AG09309 (cell line): Measurements from ENCODE around the gene MRLN.

Source experiments
- DNase-seq: peaks from one replicate; pipeline ENCODE4 v3.0.0-alpha.2; 2010; ENCODE audit warnings: low read depth
- H3K4me3 ChIP-seq: 2 replicates; pipeline ENCODE4 v1.5.1; 2011; ENCODE audit warnings: mild to moderate bottlenecking, low read depth, low read length, moderate library complexity; ENCODE audit not compliant: control insufficient read depth
- TF ChIP-seq, protein P1 (sequence below): IDR thresholded peaks from 2 replicates; pipeline ENCODE4 v1.5.1; 2011; ENCODE audit warnings: mild to moderate bottlenecking, low read depth, low read length, inconsistent platforms; ENCODE audit not compliant: insufficient read depth, control insufficient read depth; ENCODE audit errors: missing control alignments

Gene MRLN

DNA sequence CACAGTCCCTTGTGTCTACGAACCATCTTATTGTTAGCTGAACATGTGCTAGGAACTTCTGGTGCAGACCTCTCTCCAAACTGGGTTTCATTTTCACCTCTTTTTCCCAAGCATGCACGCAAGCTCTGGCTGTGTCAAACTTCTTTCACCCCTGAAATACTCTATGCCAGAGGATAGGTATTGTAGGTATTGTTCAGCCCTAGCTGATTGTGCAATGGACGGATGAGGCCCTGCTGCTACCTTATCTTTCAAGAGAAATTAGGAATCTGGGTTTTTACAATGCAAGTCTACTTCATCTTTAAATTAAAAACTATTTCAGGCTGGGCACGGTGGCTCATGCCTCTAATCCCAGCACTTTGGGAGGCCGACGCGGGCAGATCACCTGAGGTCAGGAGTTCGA lies 28.3 kb upstream of the MRLN start:
- H3K4me3 ChIP-seq: no peak overlapping the region
- TF ChIP-seq, protein P1, sequence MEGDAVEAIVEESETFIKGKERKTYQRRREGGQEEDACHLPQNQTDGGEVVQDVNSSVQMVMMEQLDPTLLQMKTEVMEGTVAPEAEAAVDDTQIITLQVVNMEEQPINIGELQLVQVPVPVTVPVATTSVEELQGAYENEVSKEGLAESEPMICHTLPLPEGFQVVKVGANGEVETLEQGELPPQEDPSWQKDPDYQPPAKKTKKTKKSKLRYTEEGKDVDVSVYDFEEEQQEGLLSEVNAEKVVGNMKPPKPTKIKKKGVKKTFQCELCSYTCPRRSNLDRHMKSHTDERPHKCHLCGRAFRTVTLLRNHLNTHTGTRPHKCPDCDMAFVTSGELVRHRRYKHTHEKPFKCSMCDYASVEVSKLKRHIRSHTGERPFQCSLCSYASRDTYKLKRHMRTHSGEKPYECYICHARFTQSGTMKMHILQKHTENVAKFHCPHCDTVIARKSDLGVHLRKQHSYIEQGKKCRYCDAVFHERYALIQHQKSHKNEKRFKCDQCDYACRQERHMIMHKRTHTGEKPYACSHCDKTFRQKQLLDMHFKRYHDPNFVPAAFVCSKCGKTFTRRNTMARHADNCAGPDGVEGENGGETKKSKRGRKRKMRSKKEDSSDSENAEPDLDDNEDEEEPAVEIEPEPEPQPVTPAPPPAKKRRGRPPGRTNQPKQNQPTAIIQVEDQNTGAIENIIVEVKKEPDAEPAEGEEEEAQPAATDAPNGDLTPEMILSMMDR: no peak
- DNase-seq: no peak

DNA sequence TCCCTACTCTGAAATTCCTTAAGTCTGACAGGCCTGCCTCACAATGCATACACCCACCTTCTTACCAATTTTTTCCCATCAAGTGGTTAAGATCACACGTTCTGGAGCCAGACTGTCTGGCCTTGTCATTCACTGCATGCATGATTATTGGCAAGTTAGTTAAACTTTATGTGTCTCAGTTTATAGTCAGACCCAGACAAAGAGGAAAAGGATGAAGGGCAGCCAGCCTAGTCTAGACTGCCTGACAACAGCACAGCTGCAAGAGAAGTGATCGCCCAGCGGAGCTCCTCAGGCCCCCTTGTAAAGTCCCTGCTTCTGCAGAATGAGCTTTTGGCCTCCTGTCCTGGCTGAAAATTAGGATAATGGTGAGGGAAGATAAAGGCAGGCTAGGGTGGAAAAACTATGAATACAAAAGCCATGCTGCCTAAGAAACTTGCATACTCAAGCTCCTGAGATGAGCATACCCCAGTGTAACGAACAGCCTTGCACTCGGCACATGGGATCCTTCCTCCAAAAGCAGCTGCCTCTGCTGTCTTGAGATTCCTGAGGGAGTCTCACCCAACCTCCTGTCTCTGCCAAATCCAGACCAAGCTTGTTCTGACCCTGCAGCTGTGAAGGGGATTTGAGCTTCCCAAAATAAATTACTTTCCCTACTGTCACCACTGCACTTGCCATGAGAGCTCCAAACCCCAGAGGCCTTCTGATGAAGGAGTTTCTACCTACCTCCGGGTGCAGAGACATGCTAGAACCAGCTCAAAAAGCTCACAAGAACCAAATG lies 26.7 kb upstream of the MRLN start:
- TF ChIP-seq, protein P1: no peak
- H3K4me3 ChIP-seq: no peak overlapping the region
- peak; percentile 8 for DNase-seq

DNA sequence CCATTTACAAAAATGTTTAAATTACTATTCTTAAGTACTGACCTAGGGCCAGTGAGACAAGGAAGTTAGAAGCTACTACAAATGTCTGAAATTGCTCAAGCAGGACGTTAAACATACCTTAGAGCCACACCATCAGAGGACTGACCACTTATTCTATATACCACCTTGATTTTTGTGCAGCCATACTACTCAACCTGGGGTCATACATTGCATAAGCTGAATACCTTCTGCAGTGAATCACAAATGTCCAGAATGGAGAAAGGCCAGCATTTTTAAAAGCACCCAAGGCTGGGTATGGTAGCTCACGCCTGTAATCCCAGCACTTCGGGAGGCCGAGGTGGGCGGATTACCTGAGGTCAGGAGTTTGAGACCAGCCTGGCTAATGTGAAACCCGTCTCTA lies 21.2 kb upstream of the MRLN start:
- H3K4me3 ChIP-seq: no peak overlapping the region
- DNase-seq: no peak
- TF ChIP-seq, protein P1: no peak

DNA sequence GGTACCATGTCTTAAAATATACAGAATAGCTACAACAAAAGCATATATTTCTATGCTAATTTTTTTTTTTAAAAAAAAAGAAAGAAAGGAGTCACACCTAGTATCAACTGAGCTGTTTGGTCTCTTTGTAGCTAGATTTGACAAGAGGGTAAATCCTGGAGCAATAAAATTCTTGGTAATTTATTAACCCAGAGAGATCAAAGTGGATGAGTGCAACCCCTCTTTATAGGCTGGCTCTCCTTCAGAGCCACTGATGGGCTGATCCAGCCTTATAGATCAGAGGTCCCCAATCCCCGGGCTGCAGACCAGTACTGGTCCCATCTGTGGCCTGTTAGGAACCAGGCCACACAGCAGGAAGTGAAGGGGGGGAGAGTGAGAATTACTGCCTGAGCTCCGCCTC lies 19.8 kb upstream of the MRLN start:
- no peak overlapping the region for H3K4me3 ChIP-seq
- DNase-seq: no peak
- TF ChIP-seq, protein P1: no peak

DNA sequence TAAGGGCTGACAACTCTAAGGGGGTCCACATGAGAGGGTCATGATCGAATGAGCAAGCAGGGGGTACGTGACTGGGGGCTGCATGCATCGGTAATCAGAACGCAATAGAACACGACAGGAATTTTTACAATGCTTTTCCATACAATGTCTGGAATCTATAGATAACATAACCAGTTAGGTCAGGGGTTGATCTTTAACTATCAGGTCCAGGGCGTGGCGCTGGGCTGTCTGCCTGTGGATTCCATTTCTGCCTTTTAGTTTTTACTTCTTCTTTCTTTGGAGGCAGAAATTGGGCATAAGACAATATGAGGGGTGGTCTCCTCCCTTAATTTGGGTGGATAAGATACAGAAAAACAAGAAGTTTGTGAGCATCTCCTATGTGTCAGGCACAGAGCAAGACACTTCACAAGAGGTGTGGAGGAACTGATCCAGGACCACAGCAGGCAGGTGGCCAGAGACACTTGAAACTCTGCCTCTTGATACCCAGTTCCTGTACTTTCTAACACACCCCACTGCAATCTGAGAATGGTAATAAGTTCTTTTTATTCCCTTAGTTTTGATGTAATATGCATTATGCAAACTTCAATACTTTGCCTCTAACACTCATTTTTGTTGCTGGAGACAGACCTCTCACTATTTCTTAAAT lies 18.0 kb upstream of the MRLN start:
- TF ChIP-seq, protein P1: no peak
- DNase-seq: no peak
- H3K4me3 ChIP-seq: no peak overlapping the region

DNA sequence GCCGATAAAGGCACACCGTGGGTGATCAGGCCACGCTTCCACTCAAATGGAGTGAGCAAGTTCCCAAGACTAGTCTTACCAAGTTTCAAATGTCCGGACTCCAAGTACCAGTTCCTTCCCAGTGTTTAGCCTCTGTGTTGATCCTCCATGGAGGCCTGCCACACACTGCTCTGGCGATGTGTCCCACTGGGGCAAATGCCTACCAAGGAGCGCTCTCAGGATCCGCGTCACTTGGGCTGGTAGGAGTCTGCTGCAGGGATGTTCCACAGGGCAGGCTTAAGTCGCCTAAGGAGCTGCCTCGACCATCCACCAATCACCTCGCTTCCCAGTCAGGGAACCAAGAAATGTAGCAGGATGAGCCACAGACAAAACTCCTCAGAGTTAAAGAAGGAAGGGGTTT lies 17.4 kb upstream of the MRLN start:
- DNase-seq: no peak
- no peak overlapping the region for H3K4me3 ChIP-seq
- TF ChIP-seq, protein P1: no peak

DNA sequence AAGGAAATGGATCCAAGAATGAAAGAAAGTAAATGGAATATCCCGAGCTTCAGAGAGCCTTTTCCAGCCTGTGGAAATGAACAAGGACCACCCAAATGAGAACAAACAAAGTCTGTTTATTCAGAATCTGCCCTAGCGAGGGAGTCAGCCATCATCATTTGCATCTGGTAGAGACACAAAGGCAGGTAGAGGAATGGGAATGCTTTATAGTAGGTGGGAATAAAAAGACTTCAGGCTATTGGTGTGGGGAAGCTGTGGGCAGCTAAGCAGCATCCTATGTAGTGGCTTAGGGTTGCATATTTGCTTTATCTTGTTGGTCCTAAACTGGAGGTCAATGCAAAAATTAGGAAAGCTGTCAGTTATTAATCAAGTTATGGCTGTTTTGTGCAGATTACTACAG lies 9.2 kb upstream of the MRLN start:
- H3K4me3 ChIP-seq: no peak overlapping the region
- no peak for DNase-seq
- TF ChIP-seq, protein P1: no peak
